ENCODE data around the gene RCBTB1. TPM values are rescaled to one million over a fixed set of nuclear protein-coding genes. Genes with fewer than 3 reads are reported as not detected.

Gene RCBTB1
- total RNA-seq, 1 experiment from 2014 or later = 13.5 TPM

GRCh38 chr13:49536144-49536873 lies 49.0 kb downstream of the RCBTB1 start:
- DNase-seq (ENCODE audit: low read depth in 1 of 2, low spot score in 2 of 2) = no peak
- Histone ChIP-seq H3K27me3 (replicated peaks) (no peaks in the 10 kb centered on the region), H3K36me3 (peaks cover 32% of the 10 kb centered on the region), H3K4me3 (no peak overlapping the region), H3K4me1 (replicated peaks) (peaks cover 15% of the 10 kb centered on the region), H3K9me3 (replicated peaks) (no peaks in the 10 kb centered on the region), H3K27ac (no peak overlapping the region)

- Histone ChIP-seq H3K36me3 (peaks cover 34% of the 10 kb centered on the region), H3K4me1 (replicated peaks) (no peaks in the 10 kb centered on the region), H3K4me3 (no peak overlapping the region), H3K27ac (no peak overlapping the region), H3K27me3 (replicated peaks) (no peaks in the 10 kb centered on the region), H3K9me3 (replicated peaks) (no peaks in the 10 kb centered on the region)
- DNase-seq (ENCODE audit: low read depth in 1 of 2, low spot score in 2 of 2) = no peak
Observed at GRCh38 chr13:49533591-49534269, 51.6 kb downstream of the RCBTB1 start.

GRCh38 chr13:49533011-49533410 lies 52.3 kb downstream of the RCBTB1 start:
- peaks cover 37% of the 10 kb centered on the region for H3K36me3 ChIP-seq
- no peaks in the 10 kb centered on the region for H3K27me3 ChIP-seq (replicated peaks)
- no peak overlapping the region for H3K4me3 ChIP-seq
- no peaks in the 10 kb centered on the region for H3K4me1 ChIP-seq (replicated peaks)
- no peak overlapping the region for H3K27ac ChIP-seq
- H3K9me3 ChIP-seq (replicated peaks) = no peaks in the 10 kb centered on the region
- DNase-seq (ENCODE audit: low read depth in 1 of 2, low spot score in 2 of 2) = no peak

GRCh38 chr13:49532593-49532992 lies 52.8 kb downstream of the RCBTB1 start:
- no peak for DNase-seq (ENCODE audit: low read depth in 1 of 2, low spot score in 2 of 2)
- Histone ChIP-seq H3K27me3 (replicated peaks) (no peaks in the 10 kb centered on the region), H3K27ac (no peak overlapping the region), H3K4me1 (replicated peaks) (no peaks in the 10 kb centered on the region), H3K36me3 (peaks cover 33% of the 10 kb centered on the region), H3K9me3 (replicated peaks) (no peaks in the 10 kb centered on the region), H3K4me3 (no peak overlapping the region)

- Histone ChIP-seq H3K4me3 (no peak overlapping the region), H3K27me3 (replicated peaks) (no peaks in the 10 kb centered on the region), H3K9me3 (replicated peaks) (no peaks in the 10 kb centered on the region), H3K36me3 (peaks cover 35% of the 10 kb centered on the region), H3K4me1 (replicated peaks) (peaks cover 7% of the 10 kb centered on the region; the same call in 1 of the 2 replicates), H3K27ac (no peak overlapping the region)
- DNase-seq (ENCODE audit: low read depth in 1 of 2, low spot score in 2 of 2) = no peak
Observed at GRCh38 chr13:49530457-49530856, 54.9 kb downstream of the RCBTB1 start.

GRCh38 chr13:49528161-49528560 lies 57.2 kb downstream of the RCBTB1 start:
- H3K27me3 ChIP-seq (replicated peaks) = no peaks in the 10 kb centered on the region
- peaks cover 10% of the 10 kb centered on the region; the same call in 1 of the 2 replicates for H3K4me1 ChIP-seq (replicated peaks)
- no peak overlapping the region for H3K4me3 ChIP-seq
- no peak for DNase-seq (ENCODE audit: low read depth in 1 of 2, low spot score in 2 of 2)
- H3K27ac ChIP-seq = no peak overlapping the region
- H3K9me3 ChIP-seq (replicated peaks) = no peaks in the 10 kb centered on the region
- peaks cover 28% of the 10 kb centered on the region for H3K36me3 ChIP-seq

- Histone ChIP-seq H3K27me3 (replicated peaks) (no peaks in the 10 kb centered on the region), H3K9me3 (replicated peaks) (no peaks in the 10 kb centered on the region), H3K4me1 (replicated peaks) (peaks cover 10% of the 10 kb centered on the region; the same call in 1 of the 2 replicates), H3K27ac (no peak overlapping the region), H3K4me3 (no peak overlapping the region), H3K36me3 (peaks cover 26% of the 10 kb centered on the region)
- no peak for DNase-seq (ENCODE audit: low read depth in 1 of 2, low spot score in 2 of 2)
Observed at GRCh38 chr13:49527123-49527522, 58.2 kb downstream of the RCBTB1 start.

- no peaks in the 10 kb centered on the region for H3K9me3 ChIP-seq (replicated peaks)
- no peaks in the 10 kb centered on the region for H3K27me3 ChIP-seq (replicated peaks)
- no peak overlapping the region for H3K4me3 ChIP-seq
- H3K4me1 ChIP-seq (replicated peaks) = peaks cover 10% of the 10 kb centered on the region; the same call in 1 of the 2 replicates
- peaks cover 35% of the 10 kb centered on the region for H3K36me3 ChIP-seq
- H3K27ac ChIP-seq = no peak overlapping the region
- DNase-seq (ENCODE audit: low read depth in 1 of 2, low spot score in 2 of 2) = peak in 1 of 2 experiments; percentile 4
Observed at GRCh38 chr13:49524740-49525501, 60.4 kb downstream of the RCBTB1 start.

- no peak for DNase-seq (ENCODE audit: low read depth in 1 of 2, low spot score in 2 of 2)
- Histone ChIP-seq H3K4me3 (no peak overlapping the region), H3K36me3 (peaks cover 21% of the 10 kb centered on the region)
Observed at GRCh38 chr13:49521224-49521623, 64.1 kb downstream of the RCBTB1 start.

GRCh38 chr13:49517461-49517860 lies 67.9 kb downstream of the RCBTB1 start:
- Histone ChIP-seq H3K4me3 (no peak overlapping the region), H3K27me3 (replicated peaks) (no peaks in the 10 kb centered on the region), H3K36me3 (peaks cover 23% of the 10 kb centered on the region), H3K4me1 (replicated peaks) (no peaks in the 10 kb centered on the region), H3K27ac (no peak overlapping the region), H3K9me3 (replicated peaks) (no peaks in the 10 kb centered on the region)
- no peak for DNase-seq (ENCODE audit: low read depth in 1 of 2, low spot score in 2 of 2)

More at GRCh38 chr13:49521224-49521623, 64.1 kb downstream of the RCBTB1 start:
- Histone ChIP-seq H3K27me3 (replicated peaks) (no peaks in the 10 kb centered on the region), H3K9me3 (replicated peaks) (no peaks in the 10 kb centered on the region), H3K4me1 (replicated peaks) (peaks cover 4% of the 10 kb centered on the region; the same call in 1 of the 2 replicates), H3K27ac (no peak overlapping the region)

GRCh38 chr13:49516467-49516866 lies 68.9 kb downstream of the RCBTB1 start:
- Histone ChIP-seq H3K27ac (no peak overlapping the region), H3K4me3 (no peak overlapping the region), H3K36me3 (peaks cover 16% of the 10 kb centered on the region), H3K4me1 (replicated peaks) (no peaks in the 10 kb centered on the region), H3K27me3 (replicated peaks) (no peaks in the 10 kb centered on the region), H3K9me3 (replicated peaks) (no peaks in the 10 kb centered on the region)
- DNase-seq (ENCODE audit: low read depth in 1 of 2, low spot score in 2 of 2) = no peak

GRCh38 chr13:49512578-49512977 lies 72.8 kb downstream of the RCBTB1 start:
- DNase-seq (ENCODE audit: low read depth in 1 of 2, low spot score in 2 of 2) = no peak
- Histone ChIP-seq H3K27me3 (replicated peaks) (no peaks in the 10 kb centered on the region), H3K27ac (no peak overlapping the region), H3K36me3 (peaks cover 10% of the 10 kb centered on the region), H3K4me3 (no peak overlapping the region), H3K4me1 (replicated peaks) (no peaks in the 10 kb centered on the region), H3K9me3 (replicated peaks) (no peaks in the 10 kb centered on the region)

- H3K36me3 ChIP-seq = peaks cover 13% of the 10 kb centered on the region
- no peaks in the 10 kb centered on the region for H3K9me3 ChIP-seq (replicated peaks)
- no peak for DNase-seq (ENCODE audit: low read depth in 1 of 2, low spot score in 2 of 2)
- no peak overlapping the region for H3K4me3 ChIP-seq
- no peaks in the 10 kb centered on the region for H3K27me3 ChIP-seq (replicated peaks)
- no peak overlapping the region for H3K27ac ChIP-seq
- peaks cover 18% of the 10 kb centered on the region for H3K4me1 ChIP-seq (replicated peaks)
Observed at GRCh38 chr13:49503951-49504350, 81.4 kb downstream of the RCBTB1 start.

- Histone ChIP-seq H3K4me1 (replicated peaks) (peaks cover 21% of the 10 kb centered on the region), H3K27me3 (replicated peaks) (no peaks in the 10 kb centered on the region), H3K36me3 (peaks cover 17% of the 10 kb centered on the region), H3K27ac (no peak overlapping the region), H3K4me3 (no peak overlapping the region), H3K9me3 (replicated peaks) (no peaks in the 10 kb centered on the region)
- no peak for DNase-seq (ENCODE audit: low read depth in 1 of 2, low spot score in 2 of 2)
Observed at GRCh38 chr13:49502954-49503353, 82.4 kb downstream of the RCBTB1 start.
